NCI-H460 (cell line): ENCODE results near the gene CTNNA3. TPM values are rescaled to one million over a fixed set of nuclear protein-coding genes. Genes with fewer than 3 reads are reported as not detected.
"Not testable (repeated sequence)": the region's sequence is repeated elsewhere in the genome, so short reads cannot be mapped to it uniquely, and the experiment has no call there.

Experiments used
- DNase-seq: peaks from one replicate; pipeline ENCODE4 v3.0.0-alpha.2; 2016; ENCODE audit warnings: low read depth; ENCODE audit errors: extremely low read depth
- total RNA-seq: library from RNA; depleted of rRNA; stranded (reverse); fragments of >200 nt; shearing (Covaris generic); gene quantifications from 2 replicates; pipeline ENCODE4 v1.2.3, GENCODE V29; 2014

Gene CTNNA3
- total RNA-seq, 1 experiment from 2014 or later, result 0.47 TPM

GRCh38 chr10:66368146-66368545 lies 1327.8 kb downstream of the CTNNA3 start:
- DNase-seq, result no peak

- DNase-seq, result no peak
These were observed 1329.8 kb downstream of the CTNNA3 start for GRCh38 chr10:66366163-66366562.

GRCh38 chr10:66365686-66366085 lies 1330.3 kb downstream of the CTNNA3 start:
- DNase-seq, result no peak

GRCh38 chr10:66362522-66362921 lies 1333.5 kb downstream of the CTNNA3 start:
- no peak for DNase-seq

GRCh38 chr10:66353822-66354221 lies 1342.2 kb downstream of the CTNNA3 start:
- DNase-seq, result not testable (repeated sequence)

- no peak for DNase-seq
These were observed 1342.6 kb downstream of the CTNNA3 start for GRCh38 chr10:66353422-66353821.

- DNase-seq, result no peak
These were observed 1345.2 kb downstream of the CTNNA3 start for GRCh38 chr10:66350622-66351399.

GRCh38 chr10:66349726-66350125 lies 1346.3 kb downstream of the CTNNA3 start:
- no peak for DNase-seq

GRCh38 chr10:66349076-66349475 lies 1346.9 kb downstream of the CTNNA3 start:
- DNase-seq, result no peak

- no peak for DNase-seq
These were observed 1358.8 kb downstream of the CTNNA3 start for GRCh38 chr10:66337211-66337610.

- DNase-seq, result no peak
These were observed 1359.2 kb downstream of the CTNNA3 start for GRCh38 chr10:66336791-66337190.

- not testable (repeated sequence) for DNase-seq
These were observed 1360.2 kb downstream of the CTNNA3 start for GRCh38 chr10:66335753-66336152.

- no peak for DNase-seq
These were observed 1366.8 kb downstream of the CTNNA3 start for GRCh38 chr10:66329147-66329546.

GRCh38 chr10:66326876-66327275 lies 1369.1 kb downstream of the CTNNA3 start:
- no peak for DNase-seq

GRCh38 chr10:66322777-66323176 lies 1373.2 kb downstream of the CTNNA3 start:
- DNase-seq, result no peak

GRCh38 chr10:66321723-66322665 lies 1374.0 kb downstream of the CTNNA3 start:
- no peak for DNase-seq

- DNase-seq, result no peak
These were observed 1377.2 kb downstream of the CTNNA3 start for GRCh38 chr10:66318761-66319160.

GRCh38 chr10:66307826-66308225 lies 1388.2 kb downstream of the CTNNA3 start:
- no peak for DNase-seq

GRCh38 chr10:66301078-66301477 lies 1394.9 kb downstream of the CTNNA3 start:
- no peak for DNase-seq

- no peak for DNase-seq
These were observed 1400.4 kb downstream of the CTNNA3 start for GRCh38 chr10:66295602-66296001.

GRCh38 chr10:66294538-66294937 lies 1401.5 kb downstream of the CTNNA3 start:
- no peak for DNase-seq

GRCh38 chr10:66292922-66293321 lies 1403.1 kb downstream of the CTNNA3 start:
- DNase-seq, result no peak
